Stimulated activated CD8-positive, alpha-beta memory T cell treated with anti-CD3 and anti-CD28 coated beads, Interleukin-2, amount 100 ng/mL, for 48 hours (primary cell): ENCODE data around the gene NTM.

Source experiments
- DNase-seq, 2 donors: peaks; one replicate each; pipeline ENCODE4 v3.0.0-alpha.2; 2020; ENCODE audit warnings: low read depth in 2 of 2

The NTM gene

GRCh38 chr11:131819865-131820264 lies 449.4 kb downstream of the NTM start:
- DNase-seq = no peak

GRCh38 chr11:131822506-131822905 lies 452.1 kb downstream of the NTM start:
- no peak for DNase-seq

- DNase-seq = no peak
Observed at GRCh38 chr11:131823772-131824171, 453.4 kb downstream of the NTM start.

- DNase-seq = no peak
Observed at GRCh38 chr11:131824771-131825170, 454.4 kb downstream of the NTM start.

GRCh38 chr11:131827430-131827829 lies 457.0 kb downstream of the NTM start:
- DNase-seq = no peak

GRCh38 chr11:131829725-131830124 lies 459.3 kb downstream of the NTM start:
- DNase-seq = no peak

GRCh38 chr11:131832079-131832478 lies 461.7 kb downstream of the NTM start:
- no peak for DNase-seq

GRCh38 chr11:131833366-131833765 lies 463.0 kb downstream of the NTM start:
- DNase-seq = no peak

- DNase-seq = no peak
Observed at GRCh38 chr11:131837562-131837961, 467.1 kb downstream of the NTM start.

GRCh38 chr11:131838016-131838415 lies 467.6 kb downstream of the NTM start:
- no peak for DNase-seq

GRCh38 chr11:131839326-131839725 lies 468.9 kb downstream of the NTM start:
- DNase-seq = no peak

GRCh38 chr11:131840545-131840944 lies 470.1 kb downstream of the NTM start:
- no peak for DNase-seq

- no peak for DNase-seq
Observed at GRCh38 chr11:131841028-131841427, 470.6 kb downstream of the NTM start.

GRCh38 chr11:131841925-131842635 lies 471.7 kb downstream of the NTM start:
- no peak for DNase-seq

- no peak for DNase-seq
Observed at GRCh38 chr11:131845255-131845654, 474.8 kb downstream of the NTM start.

- no peak for DNase-seq
Observed at GRCh38 chr11:131849485-131849884, 479.1 kb downstream of the NTM start.

- no peak for DNase-seq
Observed at GRCh38 chr11:131850507-131850906, 480.1 kb downstream of the NTM start.

GRCh38 chr11:131851964-131852755 lies 481.7 kb downstream of the NTM start:
- DNase-seq = no peak

- DNase-seq = no peak
Observed at GRCh38 chr11:131852757-131853156, 482.3 kb downstream of the NTM start.

- no peak for DNase-seq
Observed at GRCh38 chr11:131854391-131854790, 484.0 kb downstream of the NTM start.

- DNase-seq = no peak
Observed at GRCh38 chr11:131855320-131855719, 484.9 kb downstream of the NTM start.

- DNase-seq = no peak
Observed at GRCh38 chr11:131857246-131857645, 486.8 kb downstream of the NTM start.

GRCh38 chr11:131858505-131858904 lies 488.1 kb downstream of the NTM start:
- DNase-seq = no peak
